ENCODE results near the gene PEAK1.

Gene PEAK1

DNA sequence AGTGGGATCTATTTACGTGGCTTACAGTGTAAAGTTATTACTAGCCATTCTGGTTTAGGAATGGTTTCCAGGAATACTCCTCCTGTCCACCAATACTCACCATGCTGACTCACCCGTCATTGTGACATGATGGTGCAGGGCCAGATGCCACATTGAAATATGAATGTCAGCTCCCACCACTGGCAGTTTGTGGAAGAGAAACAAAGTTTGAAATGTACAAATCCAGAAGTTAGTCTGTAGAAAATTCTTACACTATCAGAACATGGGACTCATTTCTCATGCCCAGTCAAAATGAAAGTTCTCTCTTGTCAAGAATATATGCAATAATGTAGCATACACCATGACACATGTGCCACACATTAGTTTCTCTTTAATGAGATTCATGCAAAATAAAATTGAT, 334.6 kb downstream of the PEAK1 start:
- DNase-seq = peak; percentile 59

DNA sequence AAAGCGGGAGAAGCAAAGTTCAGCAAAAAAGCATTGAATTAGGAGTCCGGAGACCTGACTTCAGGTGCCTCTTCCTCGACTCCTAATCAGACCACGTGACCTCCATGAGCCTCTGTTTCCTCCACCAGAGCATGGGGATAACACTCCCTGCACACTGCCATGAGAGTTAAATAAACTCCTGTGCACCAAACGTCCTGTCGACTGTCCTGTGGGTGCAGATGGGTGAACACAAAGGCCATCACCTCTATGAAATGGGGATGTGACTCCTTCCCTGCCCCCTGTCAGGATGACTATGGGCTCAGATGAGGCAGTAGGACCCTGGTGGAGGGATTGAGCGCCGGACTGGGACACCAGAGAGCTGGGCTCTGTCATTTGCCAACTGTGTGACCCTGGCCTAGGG, 335.5 kb downstream of the PEAK1 start:
- no peak for DNase-seq

DNA sequence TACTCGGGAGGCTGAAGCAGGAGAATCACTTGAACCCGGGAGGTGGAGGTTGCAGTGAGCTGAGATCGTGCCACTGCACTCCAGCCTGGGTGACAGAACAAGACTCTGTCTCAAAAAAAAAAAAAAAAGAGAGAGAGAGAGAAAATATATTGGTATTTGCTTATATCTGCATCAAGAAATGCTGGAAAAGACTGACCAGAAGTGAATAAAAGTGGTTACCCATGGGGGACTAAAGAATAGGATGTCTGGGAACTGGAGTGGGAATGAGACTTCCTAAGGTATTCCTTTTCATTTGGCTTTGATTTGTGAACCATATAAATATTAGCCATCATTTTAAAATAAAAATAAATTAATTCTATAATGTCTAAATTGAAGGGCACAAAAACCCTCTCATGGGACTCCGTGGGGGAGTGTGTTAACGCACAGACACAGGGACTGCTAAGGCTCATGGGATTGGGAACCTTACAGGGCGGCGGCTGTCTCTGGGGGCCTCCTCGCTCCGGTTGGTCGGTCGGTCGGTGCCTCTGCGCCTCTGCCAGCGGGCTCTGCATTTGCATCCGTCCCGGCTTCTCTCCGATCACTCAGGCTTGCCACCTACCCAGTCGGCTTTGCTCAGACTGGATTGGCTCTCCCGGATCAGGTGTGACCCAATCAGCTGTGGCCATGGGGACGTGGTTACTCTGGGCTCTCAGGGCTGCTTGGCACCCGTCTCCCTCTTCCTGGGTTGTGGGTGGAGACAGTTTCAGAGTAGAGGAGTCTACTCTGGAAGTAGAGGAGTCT, 336.3 kb downstream of the PEAK1 start:
- DNase-seq = peak; percentile 67

DNA sequence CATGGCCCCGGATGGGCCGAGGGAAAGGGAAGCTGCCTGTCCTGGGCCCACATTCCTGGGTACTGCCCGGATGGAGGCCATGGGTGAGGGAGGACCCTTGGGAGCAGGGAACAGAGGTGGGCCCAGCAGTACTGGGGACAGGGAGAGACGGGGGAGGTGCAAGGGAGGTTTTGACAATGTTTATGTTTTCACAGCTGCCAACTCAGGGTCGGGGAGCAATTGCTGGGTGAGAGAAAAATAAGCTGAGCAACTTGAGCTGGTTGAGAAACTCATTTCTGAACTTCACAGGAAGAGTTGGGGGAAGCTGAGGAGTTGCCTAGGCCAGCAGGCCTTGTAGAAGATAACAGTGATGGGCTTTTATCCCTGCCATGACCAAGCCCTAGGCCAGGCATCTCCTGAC, 337.9 kb downstream of the PEAK1 start:
- no peak for DNase-seq

DNA sequence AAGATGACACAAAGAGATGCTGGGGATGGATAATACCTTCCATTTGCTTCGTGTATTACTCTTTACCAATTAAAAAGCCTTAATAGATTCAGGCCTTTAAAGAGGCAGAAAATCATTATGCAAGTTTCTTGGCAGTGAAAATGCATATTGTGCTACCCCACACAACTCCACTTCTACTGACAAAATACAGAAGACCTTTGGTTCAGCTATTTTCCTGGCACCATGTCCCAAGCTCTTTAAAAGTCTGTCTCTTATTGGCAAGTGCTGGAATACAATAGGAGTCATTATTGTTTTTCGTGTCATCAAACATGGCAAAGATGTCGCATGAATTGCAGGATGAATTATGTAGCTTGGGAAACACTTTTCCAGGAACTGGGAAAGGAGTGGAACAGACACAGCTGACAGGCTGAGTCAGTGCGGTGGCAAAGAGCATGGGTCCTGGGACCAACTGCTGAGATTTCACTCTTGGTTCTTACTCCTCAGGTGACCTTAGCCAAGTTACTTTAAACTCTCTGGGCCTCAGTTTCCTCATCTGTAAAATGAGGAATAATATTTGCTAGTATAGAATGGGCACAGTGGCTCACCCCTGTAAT, 343.5 kb downstream of the PEAK1 start:
- DNase-seq = no peak

DNA sequence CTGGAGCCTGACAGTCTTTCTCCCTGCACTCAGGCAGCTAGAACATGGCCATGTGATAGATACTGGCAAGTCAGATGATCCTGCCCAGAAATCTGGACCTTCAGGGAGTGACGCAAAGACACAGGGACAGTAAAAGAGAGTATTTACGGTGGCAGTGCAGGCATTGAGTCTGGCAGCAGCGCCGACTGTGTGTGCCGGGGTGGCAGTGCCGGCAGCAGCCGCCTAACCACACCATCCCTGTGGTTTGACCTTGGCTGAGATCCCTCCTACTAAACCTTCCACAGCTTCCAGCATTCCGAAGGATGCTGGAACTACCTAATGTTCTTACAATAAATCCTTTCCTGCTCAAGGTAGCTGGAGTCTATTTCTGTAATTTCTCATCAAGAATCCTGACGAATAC, 344.4 kb downstream of the PEAK1 start:
- no peak for DNase-seq

DNA sequence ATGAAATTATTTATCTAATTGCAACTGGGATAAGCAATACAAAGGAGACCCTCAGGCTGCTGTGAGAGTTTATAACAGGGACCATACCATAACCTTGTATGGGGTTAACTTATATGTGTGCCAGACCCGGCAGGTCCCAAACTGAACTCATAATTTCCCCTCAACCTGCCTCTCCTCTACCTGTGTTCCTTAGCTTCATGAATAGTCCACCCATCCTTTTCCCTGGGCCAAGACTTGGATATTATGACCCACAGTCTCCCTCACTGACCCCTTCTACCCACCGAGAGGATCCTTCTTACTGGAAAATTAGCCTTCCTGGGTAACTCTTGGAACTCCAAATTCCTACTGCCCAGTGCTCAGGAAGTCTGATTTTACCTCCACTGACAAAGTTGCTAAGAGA, 345.6 kb downstream of the PEAK1 start:
- DNase-seq = no peak

DNA sequence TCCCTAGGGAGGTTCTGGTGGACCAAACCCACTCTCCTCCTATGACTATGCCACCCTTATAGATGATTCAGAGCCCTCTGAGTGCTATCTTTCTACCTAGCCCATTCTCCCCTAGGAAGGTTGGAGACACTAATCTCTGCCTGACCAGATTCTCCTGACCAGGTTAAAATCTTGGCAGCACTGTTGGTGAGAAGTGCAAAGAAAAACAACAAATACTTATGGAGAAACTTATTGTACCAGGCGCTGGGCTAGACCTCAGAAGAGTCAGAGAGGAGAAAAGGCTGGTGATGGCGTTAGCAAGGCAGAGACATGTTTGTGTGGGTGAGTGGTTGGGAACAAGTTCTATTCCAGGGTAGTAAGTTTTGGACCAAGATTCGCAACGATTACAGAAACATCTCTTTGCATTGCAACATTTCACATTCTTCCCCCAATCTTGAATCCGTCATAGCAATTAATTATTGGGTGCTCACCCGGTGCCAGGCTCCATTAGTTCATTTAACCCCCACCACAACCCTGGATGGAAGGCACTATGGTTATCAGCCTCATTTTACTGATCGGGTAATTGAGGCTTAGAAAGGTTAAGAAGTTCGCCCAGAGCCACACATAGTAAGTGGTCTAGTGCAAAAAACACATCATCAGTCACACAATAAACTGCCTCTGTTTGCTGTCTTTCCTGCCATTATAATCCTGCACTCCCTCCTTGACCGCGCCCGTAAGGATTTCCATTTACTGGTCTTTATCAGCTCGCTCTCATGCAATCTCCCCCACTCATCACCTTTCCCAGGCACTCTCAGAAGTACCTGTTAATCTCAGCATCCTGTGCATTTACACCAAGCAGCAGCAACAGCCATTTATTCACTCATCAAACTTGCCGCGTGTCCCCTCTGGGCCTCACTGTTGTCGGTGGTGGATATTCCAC, 348.3 kb downstream of the PEAK1 start:
- no peak for DNase-seq

DNA sequence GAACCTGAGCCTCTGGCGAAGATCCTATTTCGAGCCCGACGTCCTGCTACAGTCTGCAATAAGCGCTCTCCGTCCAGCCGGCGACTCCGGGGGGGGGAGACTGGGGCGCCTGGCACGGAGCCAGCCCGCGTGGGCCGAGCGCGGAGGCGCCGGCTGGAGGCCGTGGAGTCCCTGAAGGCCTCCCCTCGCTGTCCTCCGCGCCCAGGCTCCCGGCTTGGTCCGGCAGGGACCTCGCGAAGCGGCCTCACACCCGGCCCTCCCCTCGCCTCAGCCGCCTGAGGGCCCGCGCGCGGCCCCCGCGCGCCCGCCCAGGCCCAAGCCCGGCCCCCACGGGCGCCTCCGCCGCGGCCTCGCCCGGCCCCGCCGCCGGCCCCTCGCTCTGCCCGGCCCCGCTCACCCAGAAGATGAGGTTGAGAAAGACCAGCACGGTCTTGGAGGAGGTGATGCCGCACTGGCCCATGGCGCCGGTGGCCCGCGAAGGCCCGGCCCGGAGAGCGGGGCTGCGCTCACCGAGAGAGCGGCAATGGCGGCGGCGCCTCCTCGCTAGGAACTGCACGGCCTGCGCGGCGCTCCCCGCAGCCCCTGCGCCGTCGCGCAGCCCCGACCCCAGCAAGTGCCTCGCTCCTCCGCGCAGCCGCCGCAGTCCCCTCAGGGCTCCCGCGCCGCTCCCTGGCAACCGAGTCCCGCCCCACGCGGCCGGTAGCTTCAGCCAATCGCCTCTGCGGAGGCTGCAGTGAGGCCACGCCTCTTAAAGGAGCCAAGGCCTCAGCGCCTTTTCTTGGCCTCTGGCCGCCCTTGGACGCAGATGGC, 349.2 kb downstream of the PEAK1 start, which contains the start of gene TSPAN3:
TSPAN3 (minus strand) TSS at position 615 of the 810 bp plus-strand sequence; CDS start at position 460, 155 bp downstream.
- peak; percentile 94 for DNase-seq

DNA sequence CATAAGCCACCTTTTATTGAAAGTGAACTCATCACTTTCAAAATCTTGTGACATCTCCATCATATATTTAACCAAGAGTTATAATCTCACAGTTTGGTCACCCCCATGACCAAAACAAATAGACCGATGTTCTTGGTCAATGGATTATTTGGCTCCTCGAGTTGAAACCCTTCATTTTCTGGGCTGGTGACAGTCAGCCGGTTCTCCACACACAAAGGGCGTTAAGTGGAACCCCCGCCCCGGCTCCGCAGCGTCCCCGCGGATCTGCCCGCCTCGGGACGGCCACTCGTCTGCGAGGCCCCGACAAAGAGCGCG, 349.8 kb downstream of the PEAK1 start:
- DNase-seq = no peak

DNA sequence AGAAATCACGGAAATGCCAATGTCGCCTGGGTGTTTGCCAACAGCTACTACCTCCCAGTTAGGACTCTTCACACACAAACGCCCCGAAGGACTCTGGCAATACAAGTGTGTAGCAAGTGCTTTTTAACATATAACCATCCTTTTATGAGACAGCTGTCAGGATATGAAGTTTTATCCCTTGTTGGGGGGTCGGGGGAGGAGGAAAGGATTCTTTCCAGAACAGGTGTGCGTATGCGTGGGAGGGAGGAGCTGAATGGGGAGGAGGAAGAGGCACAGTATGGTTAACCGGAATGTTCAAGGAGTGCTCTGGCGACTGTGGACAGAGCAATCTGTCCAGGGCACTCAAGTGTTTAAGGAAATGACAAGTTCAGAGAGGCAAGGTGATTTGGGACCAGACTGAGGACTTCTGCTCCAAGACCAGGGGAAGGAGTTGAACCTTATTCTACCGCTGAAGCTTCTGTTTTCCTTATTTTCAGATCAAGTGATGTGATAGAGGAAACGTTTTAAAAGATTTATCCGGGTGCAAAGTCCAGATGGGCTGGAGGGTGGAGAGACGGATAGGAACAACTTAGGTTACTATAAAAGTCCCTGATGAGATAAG, 350.3 kb downstream of the PEAK1 start:
- no peak for DNase-seq

DNA sequence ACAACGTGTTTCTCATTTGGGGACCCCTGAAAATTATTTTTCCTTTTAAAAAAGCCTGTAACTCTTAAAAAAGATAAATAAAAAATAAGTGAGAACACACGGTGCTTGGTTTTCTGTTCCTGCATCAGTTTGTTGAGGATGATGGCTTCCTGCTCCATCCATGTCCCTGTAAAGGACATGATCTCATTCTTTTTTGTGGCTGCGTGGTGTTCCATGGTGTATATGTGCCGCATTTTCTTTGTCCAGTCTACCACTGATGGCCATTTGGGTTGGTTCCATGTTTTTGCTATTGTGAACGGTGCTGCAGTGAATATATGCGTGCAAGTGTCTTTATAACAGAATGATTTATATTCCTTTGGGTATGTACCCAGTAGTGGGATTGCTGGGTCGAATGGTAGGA, 351.3 kb downstream of the PEAK1 start:
- DNase-seq = no peak

DNA sequence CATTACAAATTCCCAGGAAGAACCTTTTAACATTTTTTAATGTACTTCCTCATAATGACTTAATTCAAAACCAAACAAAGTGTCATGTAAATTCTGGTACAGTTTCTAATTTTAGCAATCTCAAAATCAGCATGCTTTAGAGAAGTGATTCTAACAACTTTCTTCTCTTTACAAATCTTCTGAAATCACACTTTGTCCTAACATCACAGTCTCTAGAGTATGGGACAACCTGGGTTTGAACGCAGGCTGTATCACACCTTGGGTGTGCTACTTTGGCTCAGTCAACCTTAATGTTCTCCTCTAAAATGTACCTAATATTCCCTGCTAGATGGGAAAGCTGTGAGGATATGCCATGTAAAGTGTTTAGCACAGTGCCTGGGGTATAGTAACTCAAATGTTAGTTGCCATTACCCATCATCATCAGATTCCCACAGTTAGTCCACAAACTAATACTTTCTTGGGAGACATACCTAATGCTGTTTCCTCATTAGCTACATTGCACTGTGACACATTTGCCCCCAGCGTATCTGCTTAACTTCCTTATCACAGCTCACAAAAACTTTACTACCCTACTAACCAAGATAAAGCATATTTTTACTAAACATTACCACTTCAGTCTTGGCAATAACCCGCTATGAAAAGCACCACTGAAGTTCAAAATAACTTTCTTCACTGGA, 352.1 kb downstream of the PEAK1 start:
- DNase-seq = no peak

DNA sequence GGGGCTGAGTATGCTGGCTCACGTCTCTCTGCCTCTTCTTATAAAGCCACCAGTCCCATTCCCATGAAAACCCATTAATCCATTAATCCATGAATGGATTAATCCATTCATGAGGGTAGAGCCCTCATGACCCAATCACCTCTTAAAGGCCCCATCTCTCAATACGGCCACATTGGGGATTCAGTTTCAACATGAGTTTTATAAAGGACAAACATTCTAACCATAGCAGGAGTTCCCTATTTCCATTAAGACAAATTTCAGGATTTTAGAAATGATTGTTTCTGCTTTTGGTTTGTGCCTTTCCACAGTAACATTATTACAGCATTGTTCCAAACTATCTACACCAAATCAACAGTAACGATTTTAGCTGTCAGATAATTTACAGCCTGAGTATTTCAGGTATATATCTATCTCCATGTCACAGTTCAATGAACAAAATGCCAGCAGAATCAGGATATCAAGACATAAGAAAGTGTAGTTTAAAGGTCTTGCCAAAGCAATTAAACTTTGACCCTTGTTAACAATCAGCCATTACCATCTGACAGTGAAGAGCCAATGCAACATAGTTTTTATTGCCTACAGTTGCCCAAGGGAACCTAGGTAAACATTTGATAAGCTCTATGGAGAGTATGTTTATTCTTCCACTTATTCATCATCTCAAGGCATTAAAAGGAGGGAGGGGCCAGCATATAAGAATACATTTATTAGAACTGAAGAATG, 352.8 kb downstream of the PEAK1 start:
- DNase-seq = no peak

DNA sequence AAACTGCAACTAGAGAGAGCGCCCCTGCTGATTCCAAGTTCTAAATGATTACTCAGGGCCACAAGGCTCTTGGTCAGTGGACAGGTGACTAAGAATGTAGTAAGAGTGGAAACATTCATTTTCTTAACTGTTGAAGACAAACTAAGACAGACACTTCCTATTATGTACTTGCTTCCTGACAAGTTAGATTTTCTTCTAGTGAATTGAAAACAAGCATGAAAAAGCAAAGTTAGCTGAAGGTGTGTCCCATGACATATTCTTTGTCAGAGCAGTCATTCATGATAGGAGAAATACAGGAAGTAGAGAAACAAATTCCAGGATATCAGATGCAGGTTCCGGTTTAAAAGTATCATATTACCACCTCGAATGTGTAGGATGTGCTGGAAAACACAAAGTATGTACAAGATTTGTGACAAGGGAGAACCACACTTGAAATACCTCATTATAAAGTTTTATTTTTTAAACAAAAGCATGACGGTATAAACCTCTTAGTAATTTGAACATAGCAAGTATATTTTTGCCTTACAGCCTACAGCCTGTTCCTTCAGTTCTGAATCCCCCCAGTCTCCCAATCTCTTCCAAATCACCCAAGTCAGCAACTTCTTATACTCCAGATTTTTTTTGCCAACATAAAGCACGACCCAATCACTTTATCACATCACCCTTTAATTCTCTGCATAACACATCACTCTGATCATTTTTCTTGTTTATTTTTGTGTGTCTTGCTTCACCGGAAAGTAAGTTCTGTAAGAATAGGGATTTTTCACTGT, 355.2 kb downstream of the PEAK1 start:
- no peak for DNase-seq

DNA sequence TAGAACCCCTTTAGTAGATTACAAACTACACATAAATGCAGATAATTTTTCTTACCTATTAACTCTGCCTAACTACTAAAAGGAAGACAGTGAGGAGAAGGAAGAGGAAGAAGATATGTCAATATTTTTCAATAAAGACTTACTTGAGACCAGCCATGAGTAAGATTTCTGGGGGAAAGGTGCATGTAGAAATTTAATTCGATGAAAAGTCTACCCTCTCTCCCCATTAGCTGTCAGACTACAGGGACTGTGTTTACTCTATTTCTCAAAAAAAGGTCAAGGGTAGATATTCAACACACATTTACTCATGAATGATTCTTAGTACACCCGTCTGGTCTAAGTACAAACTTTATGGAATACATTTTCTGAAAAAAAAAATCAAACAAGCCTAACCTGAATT, 355.8 kb downstream of the PEAK1 start:
- no peak for DNase-seq

DNA sequence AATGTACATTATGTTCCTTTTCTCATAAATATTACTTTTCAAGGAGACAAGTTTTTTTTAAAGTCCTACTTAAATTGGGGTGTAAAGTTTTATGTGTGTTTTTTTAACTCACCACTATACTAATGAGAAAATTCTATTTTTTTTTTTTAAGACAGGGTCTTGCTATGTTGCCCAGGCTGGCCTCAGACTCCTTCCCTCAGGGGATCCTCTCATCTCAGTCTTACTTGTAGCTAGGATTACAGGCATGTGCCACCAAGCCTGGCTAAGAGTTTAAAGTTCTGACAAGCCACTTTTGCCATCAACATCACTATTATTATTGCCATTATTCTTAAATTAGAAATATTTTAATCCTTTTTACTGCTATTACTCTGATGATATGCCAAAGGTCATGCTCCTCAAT, 356.7 kb downstream of the PEAK1 start:
- no peak for DNase-seq

DNA sequence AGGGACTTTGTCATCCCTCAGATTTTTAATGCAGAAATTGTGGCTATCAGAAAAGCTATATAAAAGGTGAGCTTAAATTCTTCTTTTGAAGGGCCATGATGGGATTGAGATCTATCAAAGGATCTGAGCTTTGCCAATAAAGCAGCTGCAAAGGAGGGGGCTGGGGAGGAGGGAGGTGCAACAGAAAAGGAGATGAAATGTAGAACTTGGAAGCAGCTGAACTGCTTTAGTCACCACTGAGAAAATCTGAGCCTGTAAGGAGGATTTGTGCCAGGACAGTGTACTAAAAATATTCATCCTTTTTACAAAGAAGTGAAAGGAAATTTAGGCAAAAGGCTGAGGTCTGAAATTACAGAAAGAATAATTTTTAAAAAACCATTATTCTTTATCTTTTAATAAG, 359.4 kb downstream of the PEAK1 start:
- DNase-seq = no peak

DNA sequence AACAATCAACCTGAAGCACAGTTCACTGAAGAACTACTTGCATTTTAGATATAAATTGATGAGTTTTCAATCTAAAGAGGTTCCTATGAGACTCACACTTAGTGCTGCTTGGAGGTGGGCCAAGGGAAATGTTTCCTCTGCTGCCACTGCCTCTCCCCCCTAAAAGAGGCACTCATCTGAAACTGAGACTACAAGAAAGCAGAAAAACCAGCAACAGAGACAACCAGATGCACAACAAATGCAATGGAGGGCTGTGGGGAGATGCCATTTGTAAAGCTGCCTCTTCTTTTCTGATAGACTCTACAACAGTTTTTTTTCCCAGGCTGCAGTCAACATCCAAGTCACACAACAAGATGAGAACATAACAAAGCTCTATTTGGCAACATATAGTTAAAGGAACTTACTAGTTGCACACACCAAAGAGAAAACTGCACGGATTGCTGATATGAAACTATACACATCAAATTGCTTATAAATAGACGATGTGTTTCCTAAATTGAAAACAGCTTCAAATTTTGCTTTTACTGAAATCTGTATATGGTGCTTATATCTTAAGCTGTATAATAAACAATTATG, 360.0 kb downstream of the PEAK1 start:
- no peak for DNase-seq

DNA sequence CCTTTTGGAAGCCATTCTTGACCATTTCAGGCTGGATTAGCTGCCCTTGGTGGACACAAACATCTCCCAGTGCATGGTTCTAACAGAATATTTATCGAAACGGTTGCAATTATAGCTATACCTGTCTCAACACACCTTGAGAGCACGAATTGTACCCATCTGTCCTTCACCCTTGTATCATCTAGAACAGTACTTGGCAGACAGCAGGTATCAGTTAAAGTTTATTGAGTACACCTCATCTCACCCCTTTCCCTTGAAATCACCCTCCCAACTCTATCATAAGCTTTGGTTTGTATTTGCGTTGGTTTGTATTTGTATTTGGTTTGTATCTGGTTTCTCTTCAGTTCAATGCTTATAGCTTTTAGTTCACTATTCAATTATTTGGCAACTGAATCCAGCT, 361.4 kb downstream of the PEAK1 start:
- no peak for DNase-seq

Data from activated CD4-positive, alpha-beta T cell treated with anti-CD3 and anti-CD28 coated beads, Interleukin-2, amount 50 U/mL, for 16 hours (primary cell).